ENCODE measurements around the gene CIRBP. TPM values are rescaled to one million over a fixed set of nuclear protein-coding genes. Genes with fewer than 3 reads are reported as not detected.
A peak's percentile ranks its signal among the peaks of the same experiment; 100 is the strongest.

The CIRBP gene
- total and polyA plus RNA-seq, 9 of the 15 experiments (the other 6 are each of a cell fraction or from before 2014, with no cell fraction given), result 20.5 to 327 (median 176) TPM

DNA sequence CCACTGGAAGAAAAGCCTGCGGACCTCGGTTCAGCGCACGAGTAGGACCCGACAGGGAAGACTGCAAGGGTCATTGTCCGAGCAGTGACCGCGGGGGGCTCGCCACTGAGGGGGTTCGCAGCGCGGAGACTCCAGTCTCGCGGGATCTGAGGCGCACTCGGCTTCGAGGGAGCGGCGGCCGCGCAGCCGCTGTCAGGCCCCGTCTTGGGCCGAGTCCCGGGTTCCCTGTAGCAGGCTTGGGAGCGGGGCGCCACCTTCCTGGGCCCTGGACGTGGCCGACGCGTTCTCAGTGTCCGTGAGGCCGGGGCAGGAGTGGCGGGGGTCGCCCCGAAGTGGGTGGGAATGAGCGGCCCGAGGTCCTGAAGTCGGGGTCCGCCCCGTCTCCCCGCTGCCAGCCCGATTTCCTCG lies 5.7 kb downstream of the CIRBP start (continued):
- TF ChIP-seq, protein P1, sequence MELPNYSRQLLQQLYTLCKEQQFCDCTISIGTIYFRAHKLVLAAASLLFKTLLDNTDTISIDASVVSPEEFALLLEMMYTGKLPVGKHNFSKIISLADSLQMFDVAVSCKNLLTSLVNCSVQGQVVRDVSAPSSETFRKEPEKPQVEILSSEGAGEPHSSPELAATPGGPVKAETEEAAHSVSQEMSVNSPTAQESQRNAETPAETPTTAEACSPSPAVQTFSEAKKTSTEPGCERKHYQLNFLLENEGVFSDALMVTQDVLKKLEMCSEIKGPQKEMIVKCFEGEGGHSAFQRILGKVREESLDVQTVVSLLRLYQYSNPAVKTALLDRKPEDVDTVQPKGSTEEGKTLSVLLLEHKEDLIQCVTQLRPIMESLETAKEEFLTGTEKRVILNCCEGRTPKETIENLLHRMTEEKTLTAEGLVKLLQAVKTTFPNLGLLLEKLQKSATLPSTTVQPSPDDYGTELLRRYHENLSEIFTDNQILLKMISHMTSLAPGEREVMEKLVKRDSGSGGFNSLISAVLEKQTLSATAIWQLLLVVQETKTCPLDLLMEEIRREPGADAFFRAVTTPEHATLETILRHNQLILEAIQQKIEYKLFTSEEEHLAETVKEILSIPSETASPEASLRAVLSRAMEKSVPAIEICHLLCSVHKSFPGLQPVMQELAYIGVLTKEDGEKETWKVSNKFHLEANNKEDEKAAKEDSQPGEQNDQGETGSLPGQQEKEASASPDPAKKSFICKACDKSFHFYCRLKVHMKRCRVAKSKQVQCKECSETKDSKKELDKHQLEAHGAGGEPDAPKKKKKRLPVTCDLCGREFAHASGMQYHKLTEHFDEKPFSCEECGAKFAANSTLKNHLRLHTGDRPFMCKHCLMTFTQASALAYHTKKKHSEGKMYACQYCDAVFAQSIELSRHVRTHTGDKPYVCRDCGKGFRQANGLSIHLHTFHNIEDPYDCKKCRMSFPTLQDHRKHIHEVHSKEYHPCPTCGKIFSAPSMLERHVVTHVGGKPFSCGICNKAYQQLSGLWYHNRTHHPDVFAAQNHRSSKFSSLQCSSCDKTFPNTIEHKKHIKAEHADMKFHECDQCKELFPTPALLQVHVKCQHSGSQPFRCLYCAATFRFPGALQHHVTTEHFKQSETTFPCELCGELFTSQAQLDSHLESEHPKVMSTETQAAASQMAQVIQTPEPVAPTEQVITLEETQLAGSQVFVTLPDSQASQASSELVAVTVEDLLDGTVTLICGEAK (IDR thresholded peaks at IDR 0.05), result no peak
- TF ChIP-seq, protein P1 (CRISPR knock-in tag; IDR thresholded peaks at IDR 0.05), result no peak
- TF ChIP-seq, protein P2, sequence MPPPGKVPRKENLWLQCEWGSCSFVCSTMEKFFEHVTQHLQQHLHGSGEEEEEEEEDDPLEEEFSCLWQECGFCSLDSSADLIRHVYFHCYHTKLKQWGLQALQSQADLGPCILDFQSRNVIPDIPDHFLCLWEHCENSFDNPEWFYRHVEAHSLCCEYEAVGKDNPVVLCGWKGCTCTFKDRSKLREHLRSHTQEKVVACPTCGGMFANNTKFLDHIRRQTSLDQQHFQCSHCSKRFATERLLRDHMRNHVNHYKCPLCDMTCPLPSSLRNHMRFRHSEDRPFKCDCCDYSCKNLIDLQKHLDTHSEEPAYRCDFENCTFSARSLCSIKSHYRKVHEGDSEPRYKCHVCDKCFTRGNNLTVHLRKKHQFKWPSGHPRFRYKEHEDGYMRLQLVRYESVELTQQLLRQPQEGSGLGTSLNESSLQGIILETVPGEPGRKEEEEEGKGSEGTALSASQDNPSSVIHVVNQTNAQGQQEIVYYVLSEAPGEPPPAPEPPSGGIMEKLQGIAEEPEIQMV (tag; conservative IDR thresholded peaks at IDR 0.05; ENCODE audit: low read depth), result no peak
- no peak for TF ChIP-seq SMARCA5 (IDR thresholded peaks at IDR 0.05)
- no peak for TF ChIP-seq NUFIP1 (IDR thresholded peaks at IDR 0.05; ENCODE audit: partially characterized antibody)
- peak; percentile 76 for TF ChIP-seq RBM25 (IDR thresholded peaks at IDR 0.05; ENCODE audit: low read depth, low read length, severe bottlenecking)
- TF ChIP-seq, protein P3, sequence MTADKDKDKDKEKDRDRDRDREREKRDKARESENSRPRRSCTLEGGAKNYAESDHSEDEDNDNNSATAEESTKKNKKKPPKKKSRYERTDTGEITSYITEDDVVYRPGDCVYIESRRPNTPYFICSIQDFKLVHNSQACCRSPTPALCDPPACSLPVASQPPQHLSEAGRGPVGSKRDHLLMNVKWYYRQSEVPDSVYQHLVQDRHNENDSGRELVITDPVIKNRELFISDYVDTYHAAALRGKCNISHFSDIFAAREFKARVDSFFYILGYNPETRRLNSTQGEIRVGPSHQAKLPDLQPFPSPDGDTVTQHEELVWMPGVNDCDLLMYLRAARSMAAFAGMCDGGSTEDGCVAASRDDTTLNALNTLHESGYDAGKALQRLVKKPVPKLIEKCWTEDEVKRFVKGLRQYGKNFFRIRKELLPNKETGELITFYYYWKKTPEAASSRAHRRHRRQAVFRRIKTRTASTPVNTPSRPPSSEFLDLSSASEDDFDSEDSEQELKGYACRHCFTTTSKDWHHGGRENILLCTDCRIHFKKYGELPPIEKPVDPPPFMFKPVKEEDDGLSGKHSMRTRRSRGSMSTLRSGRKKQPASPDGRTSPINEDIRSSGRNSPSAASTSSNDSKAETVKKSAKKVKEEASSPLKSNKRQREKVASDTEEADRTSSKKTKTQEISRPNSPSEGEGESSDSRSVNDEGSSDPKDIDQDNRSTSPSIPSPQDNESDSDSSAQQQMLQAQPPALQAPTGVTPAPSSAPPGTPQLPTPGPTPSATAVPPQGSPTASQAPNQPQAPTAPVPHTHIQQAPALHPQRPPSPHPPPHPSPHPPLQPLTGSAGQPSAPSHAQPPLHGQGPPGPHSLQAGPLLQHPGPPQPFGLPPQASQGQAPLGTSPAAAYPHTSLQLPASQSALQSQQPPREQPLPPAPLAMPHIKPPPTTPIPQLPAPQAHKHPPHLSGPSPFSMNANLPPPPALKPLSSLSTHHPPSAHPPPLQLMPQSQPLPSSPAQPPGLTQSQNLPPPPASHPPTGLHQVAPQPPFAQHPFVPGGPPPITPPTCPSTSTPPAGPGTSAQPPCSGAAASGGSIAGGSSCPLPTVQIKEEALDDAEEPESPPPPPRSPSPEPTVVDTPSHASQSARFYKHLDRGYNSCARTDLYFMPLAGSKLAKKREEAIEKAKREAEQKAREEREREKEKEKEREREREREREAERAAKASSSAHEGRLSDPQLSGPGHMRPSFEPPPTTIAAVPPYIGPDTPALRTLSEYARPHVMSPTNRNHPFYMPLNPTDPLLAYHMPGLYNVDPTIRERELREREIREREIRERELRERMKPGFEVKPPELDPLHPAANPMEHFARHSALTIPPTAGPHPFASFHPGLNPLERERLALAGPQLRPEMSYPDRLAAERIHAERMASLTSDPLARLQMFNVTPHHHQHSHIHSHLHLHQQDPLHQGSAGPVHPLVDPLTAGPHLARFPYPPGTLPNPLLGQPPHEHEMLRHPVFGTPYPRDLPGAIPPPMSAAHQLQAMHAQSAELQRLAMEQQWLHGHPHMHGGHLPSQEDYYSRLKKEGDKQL (CRISPR knock-in tag; IDR thresholded peaks at IDR 0.05; ENCODE audit: borderline replicate concordance), result no peak; the same call in 1 of the 2 replicates
- TF ChIP-seq SETDB1 (IDR thresholded peaks at IDR 0.05; ENCODE audit: low read length), result no peak
- TF ChIP-seq, protein P4, sequence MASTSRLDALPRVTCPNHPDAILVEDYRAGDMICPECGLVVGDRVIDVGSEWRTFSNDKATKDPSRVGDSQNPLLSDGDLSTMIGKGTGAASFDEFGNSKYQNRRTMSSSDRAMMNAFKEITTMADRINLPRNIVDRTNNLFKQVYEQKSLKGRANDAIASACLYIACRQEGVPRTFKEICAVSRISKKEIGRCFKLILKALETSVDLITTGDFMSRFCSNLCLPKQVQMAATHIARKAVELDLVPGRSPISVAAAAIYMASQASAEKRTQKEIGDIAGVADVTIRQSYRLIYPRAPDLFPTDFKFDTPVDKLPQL (IDR thresholded peaks at IDR 0.05; ENCODE audit: extremely low read depth, insufficient read length), result no peak

Measured in K562 (cell line).